GM21825 (cell line): ENCODE measurements around the gene NFAM1.

Experiments used
- ATAC-seq: cut with Tn5 transposase; IDR thresholded peaks from one replicate; pipeline ENCODE4 v1.9.1; 2021; ENCODE audit warnings: mild to moderate bottlenecking, moderate library complexity; ENCODE audit not compliant: unreplicated experiment

The NFAM1 gene

GRCh38 chr22:42337356-42337755, 94.8 kb downstream of the NFAM1 start:
- no peak for ATAC-seq

DNA sequence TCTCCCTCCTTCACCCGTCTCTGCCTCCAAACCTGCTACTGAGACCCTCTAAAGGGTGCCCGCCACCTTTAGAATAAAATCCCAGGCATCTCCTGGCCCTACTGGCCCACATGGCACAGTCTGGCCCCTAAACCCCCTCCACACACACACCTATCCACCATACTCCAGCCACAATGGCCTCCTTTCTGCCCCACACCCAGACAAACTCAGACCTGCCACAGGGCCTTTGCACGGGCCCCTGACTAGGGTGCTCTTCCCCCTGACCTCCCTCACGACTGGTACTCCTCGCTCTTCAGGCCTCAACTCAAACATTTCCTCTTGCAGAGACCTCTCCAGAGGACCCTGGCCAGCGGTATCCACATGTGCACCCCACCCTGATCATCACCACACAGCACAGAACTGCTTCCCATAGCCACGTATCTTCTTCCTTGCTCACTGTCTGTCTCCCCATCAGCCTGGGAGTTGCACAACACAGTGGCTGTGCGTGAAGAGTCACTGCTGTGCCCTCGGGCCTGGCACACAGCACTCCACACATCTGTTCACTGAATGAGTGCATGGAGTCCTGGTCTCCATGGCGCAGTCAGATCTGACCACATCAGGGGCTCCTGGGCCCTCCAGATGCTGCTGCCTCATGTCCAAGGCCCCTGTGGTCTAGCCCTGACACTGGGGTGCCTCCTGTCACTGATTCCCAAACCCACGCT, 95.5 kb downstream of the NFAM1 start:
- ATAC-seq, result no peak

DNA sequence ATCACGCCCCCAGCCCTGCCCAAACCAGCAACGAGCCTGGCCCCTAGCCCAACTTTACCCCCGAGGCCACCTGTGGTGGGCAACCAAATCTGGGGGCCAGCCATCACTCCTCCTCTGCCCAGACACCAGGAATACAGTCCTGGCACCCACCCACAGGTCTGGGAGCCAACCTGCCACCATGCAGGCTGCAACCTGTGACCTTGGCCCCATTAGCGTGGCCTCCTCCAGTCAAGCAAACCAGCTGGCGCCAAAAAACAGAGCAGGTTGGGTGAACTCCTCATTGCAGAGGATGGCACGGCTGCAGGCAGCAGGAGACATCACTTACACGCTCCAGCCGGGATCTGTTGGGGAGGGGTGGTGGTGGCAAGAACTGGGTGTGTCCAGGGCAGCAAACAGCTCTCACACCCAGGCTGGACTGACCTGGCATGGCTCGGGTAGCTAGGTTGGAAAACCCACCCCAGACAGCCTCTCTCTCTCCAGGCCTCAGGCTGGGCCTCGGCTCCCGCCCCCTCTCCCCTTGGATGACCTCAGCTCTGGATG, 96.3 kb downstream of the NFAM1 start:
- no peak for ATAC-seq

GRCh38 chr22:42334875-42335512, 97.2 kb downstream of the NFAM1 start:
- no peak for ATAC-seq

DNA sequence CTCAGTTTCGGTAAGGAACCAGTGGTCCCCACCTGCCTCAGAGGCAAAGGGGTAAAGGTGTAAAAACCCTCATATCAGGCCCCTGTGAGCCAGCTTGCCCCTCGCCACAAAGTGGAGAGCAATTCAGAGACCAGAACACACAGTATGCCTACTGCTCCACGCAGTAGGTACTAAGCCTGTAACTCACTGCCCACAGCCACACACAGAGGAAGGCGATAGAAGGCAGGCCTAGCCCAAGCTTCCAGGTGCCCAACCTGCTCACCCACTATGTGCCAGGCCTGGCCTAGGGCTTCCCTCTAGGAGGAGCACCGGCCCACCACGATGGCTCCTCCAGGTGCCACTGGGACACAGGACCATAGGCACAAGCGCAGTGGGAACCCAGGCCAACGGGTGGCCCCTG, 98.7 kb downstream of the NFAM1 start:
- no peak for ATAC-seq

GRCh38 chr22:42332089-42332488, 100.1 kb downstream of the NFAM1 start:
- ATAC-seq, result no peak

DNA sequence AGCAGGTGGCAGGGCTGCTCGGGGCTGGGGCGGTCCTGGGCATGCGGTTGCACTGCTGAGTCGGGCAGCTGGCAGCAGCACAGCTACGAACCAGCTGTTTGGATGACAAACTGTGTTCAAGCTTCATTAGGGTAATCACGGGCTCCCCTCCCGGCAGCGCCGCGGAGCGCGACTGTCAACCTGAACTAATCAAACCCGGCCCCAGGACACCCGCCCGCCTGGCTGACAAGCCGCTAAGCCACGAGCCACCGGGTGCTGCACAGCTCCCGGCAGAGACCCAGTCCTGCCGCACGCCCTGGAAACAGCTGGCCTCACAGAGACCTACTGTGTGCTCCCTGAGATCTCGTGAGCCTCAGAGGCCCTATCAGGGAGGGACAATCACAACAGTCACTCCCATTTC, 101.2 kb downstream of the NFAM1 start:
- no peak for ATAC-seq
